ENCODE measurements around the gene TRAK2. TPM values are rescaled to one million over a fixed set of nuclear protein-coding genes. Genes with fewer than 3 reads are reported as not detected.
A peak's percentile ranks its signal among the peaks of the same experiment; 100 is the strongest.

TRAK2 gene
- total RNA-seq, 1 experiment from 2014 or later: 12.8 TPM

GRCh38 chr2:201407265-201407664, 44.0 kb downstream of the TRAK2 start:
- Mint-ChIP-seq H3K27me3 (ENCODE audit: low read depth) (no peaks in the 10 kb centered on the region), H3K4me3 (no peak overlapping the region), H3K27ac (peak overlapping the region; percentile 17; the same call in 1 of the 2 replicates), H3K4me1 (no peaks in the 10 kb centered on the region), H3K36me3 (no peaks in the 10 kb centered on the region), H3K9me3 (no peaks in the 10 kb centered on the region)
- ChIA-PET CTCF (no interaction called here), POLR2A (no interaction called here)
- DNase-seq (ENCODE audit: low spot score) (no peak), ATAC-seq (no peak)
- TF ChIP-seq ZNF263 (CRISPR knock-in tag; IDR thresholded peaks at IDR 0.05; ENCODE audit: low read depth) (no peak), EMX1 (CRISPR knock-in tag; IDR thresholded peaks at IDR 0.05) (no peak), ATF3 (CRISPR knock-in tag; conservative IDR thresholded peaks at IDR 0.05) (no peak), GRHL2 (CRISPR knock-in tag; IDR thresholded peaks at IDR 0.05; ENCODE audit: insufficient replicate concordance, severe bottlenecking) (no peak), ATF1 (CRISPR knock-in tag; IDR thresholded peaks at IDR 0.05) (no peak), MAX (CRISPR knock-in tag; IDR thresholded peaks at IDR 0.05) (no peak), ZNF671 (CRISPR knock-in tag; IDR thresholded peaks at IDR 0.05) (no peak), SMAD3 (CRISPR knock-in tag; IDR thresholded peaks at IDR 0.05; ENCODE audit: borderline replicate concordance) (no peak), SOX15 (CRISPR knock-in tag; IDR thresholded peaks at IDR 0.05) (no peak)

- Mint-ChIP-seq H3K9me3 (no peaks in the 10 kb centered on the region), H3K27ac (no peak overlapping the region), H3K4me3 (no peak overlapping the region), H3K36me3 (no peaks in the 10 kb centered on the region), H3K4me1 (no peaks in the 10 kb centered on the region), H3K27me3 (ENCODE audit: low read depth) (no peaks in the 10 kb centered on the region)
- ATAC-seq (no peak), DNase-seq (ENCODE audit: low spot score) (no peak)
- TF ChIP-seq TCF7 (CRISPR knock-in tag; IDR thresholded peaks at IDR 0.05; ENCODE audit: low read depth) (no peak), GABPB1 (CRISPR knock-in tag; IDR thresholded peaks at IDR 0.05) (peak; percentile 97)
- ChIA-PET CTCF (no interaction called here), POLR2A (no interaction called here)
Observed at GRCh38 chr2:201406077-201406662, 45.1 kb downstream of the TRAK2 start.

GRCh38 chr2:201404699-201405280, 46.5 kb downstream of the TRAK2 start:
- POLR2A ChIA-PET: no interaction called here
- Mint-ChIP-seq H3K4me1 (no peaks in the 10 kb centered on the region), H3K4me3 (no peak overlapping the region), H3K27ac (0 out of 2 replicates have a peak overlapping the region, but pooled peaks have one; percentile 0), H3K9me3 (no peaks in the 10 kb centered on the region), H3K27me3 (ENCODE audit: low read depth) (no peaks in the 10 kb centered on the region), H3K36me3 (no peaks in the 10 kb centered on the region)
- ATAC-seq (no peak), DNase-seq (ENCODE audit: low spot score) (no peak)
- no peak for TF ChIP-seq ZNF512 (CRISPR knock-in tag; IDR thresholded peaks at IDR 0.05; ENCODE audit: borderline replicate concordance)
- no peak for TF ChIP-seq ZNF232 (CRISPR knock-in tag; IDR thresholded peaks at IDR 0.05)
- TF ChIP-seq CDX4 (CRISPR knock-in tag; IDR thresholded peaks at IDR 0.05; ENCODE audit: borderline replicate concordance): no peak
- TF ChIP-seq KAT7 (CRISPR knock-in tag; IDR thresholded peaks at IDR 0.05; ENCODE audit: borderline replicate concordance): no peak
- CTCF ChIA-PET: interaction anchor here (1.2 kb wide), 1 partner anchor 173 kb away, joined by 3 read pairs; no protein-coding TSS in a partner anchor

GRCh38 chr2:201403880-201404279, 47.4 kb downstream of the TRAK2 start:
- ATAC-seq (no peak), DNase-seq (ENCODE audit: low spot score) (no peak)
- H3K27ac Mint-ChIP-seq: no peak overlapping the region

More at GRCh38 chr2:201403880-201404279, 47.4 kb downstream of the TRAK2 start:
- TF ChIP-seq ZNF121 (CRISPR knock-in tag; IDR thresholded peaks at IDR 0.05) (no peak), NR2C2 (CRISPR knock-in tag; IDR thresholded peaks at IDR 0.05) (no peak)
- Mint-ChIP-seq H3K9me3 (no peaks in the 10 kb centered on the region), H3K4me1 (no peaks in the 10 kb centered on the region), H3K4me3 (no peak overlapping the region), H3K27me3 (ENCODE audit: low read depth) (no peaks in the 10 kb centered on the region), H3K36me3 (no peaks in the 10 kb centered on the region)
- ChIA-PET POLR2A (no interaction called here), CTCF (no interaction called here)

Measured in WTC11 (cell line).